ENCODE measurements around the gene FMNL2. TPM values are rescaled to one million over a fixed set of nuclear protein-coding genes. Genes with fewer than 3 reads are reported as not detected.
"Not testable (repeated sequence)": the region's sequence is repeated elsewhere in the genome, so short reads cannot be mapped to it uniquely, and the experiment has no call there.

Gene FMNL2
- total RNA-seq, 2 donors from 2014 or later, result 1.1 to 2.7 TPM

DNA sequence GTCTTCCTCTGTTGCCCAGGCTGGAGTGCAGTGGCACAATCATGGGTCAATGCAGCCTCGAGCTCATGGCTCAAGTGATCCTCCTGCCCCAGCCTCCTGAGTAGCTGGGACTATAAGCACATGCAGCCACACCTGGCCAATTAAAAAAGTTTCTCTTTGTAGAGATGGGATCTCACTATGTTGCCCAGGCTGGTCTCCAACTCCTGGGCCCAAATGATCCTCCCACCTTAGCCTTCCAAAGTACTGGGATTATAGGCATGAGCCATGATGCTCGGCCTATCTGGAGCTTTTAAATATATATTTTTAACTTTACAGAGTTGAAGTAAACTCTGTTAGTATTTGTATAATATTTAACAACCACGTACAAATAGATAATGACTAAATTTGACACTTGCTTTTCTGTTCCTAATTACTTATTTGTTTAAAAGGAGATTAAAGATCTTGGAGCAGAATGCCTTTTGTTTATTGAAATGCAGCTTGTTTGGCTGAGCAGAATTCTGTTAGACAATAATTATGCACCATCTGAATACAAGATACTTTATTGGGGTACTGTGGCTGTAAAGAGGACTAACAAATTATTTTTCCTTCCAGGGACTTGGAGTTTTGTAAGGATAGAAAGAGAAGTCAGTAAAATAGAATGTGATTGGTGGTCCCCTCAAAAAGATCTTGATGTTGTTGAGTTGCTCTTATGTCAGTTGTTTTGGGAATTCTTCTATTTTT, 175.0 kb downstream of the FMNL2 start:
- Mint-ChIP-seq H3K36me3 (ENCODE audit: low read depth) (no peaks in the 10 kb centered on the region), H3K9me3 (no peaks in the 10 kb centered on the region), H3K27me3 (no peaks in the 10 kb centered on the region), H3K27ac (no peak overlapping the region), H3K4me1 (no peaks in the 10 kb centered on the region), H3K4me3 (no peak overlapping the region)
- no peak for ATAC-seq (replicated peaks)

DNA sequence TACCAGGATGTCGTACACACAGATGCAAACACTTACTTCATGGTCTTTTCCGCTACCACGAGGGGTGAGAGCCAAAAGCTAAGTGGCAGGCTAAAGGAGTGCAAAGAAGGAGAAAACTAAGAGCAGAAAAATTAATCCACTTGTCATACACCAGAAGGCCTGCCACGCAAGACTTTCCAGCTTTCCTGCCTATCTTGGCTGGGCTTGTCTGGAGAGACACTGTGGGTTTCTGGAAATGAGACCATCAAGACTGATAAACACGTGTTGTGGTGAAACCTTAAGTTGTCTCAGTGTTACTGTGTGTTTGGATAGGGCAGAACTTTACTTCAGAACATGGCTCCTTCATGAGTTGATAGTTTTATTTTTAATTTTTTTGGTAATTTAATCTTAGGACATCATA, 175.6 kb downstream of the FMNL2 start:
- Mint-ChIP-seq H3K27ac (no peak overlapping the region), H3K4me3 (no peak overlapping the region), H3K4me1 (no peaks in the 10 kb centered on the region), H3K9me3 (no peaks in the 10 kb centered on the region), H3K36me3 (ENCODE audit: low read depth) (no peaks in the 10 kb centered on the region), H3K27me3 (no peaks in the 10 kb centered on the region)
- no peak for ATAC-seq (replicated peaks)

DNA sequence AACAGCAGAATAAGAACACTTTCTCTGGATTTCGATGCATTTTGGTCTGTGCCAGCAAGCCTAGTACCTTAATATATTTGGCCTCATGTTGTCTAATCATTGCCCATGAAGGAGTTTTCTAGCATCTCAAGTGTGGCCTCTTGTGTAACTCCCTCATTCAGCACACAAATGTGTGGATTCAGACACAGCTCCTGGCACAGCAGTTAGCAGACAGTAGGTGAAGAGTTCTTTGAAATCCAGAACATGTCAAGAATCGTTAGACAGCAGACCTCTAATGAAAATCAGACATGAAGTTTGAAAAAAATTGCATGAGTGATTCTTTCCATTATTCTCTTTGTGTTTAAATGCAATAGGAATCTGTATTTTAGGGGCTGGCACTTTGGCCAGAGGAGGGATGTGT, 177.0 kb downstream of the FMNL2 start:
- H3K9me3 Mint-ChIP-seq, result no peaks in the 10 kb centered on the region
- H3K36me3 Mint-ChIP-seq (ENCODE audit: low read depth), result no peaks in the 10 kb centered on the region
- no peaks in the 10 kb centered on the region for H3K27me3 Mint-ChIP-seq
- ATAC-seq (replicated peaks), result no peak
- no peak overlapping the region for H3K27ac Mint-ChIP-seq
- no peaks in the 10 kb centered on the region for H3K4me1 Mint-ChIP-seq
- no peak overlapping the region for H3K4me3 Mint-ChIP-seq

DNA sequence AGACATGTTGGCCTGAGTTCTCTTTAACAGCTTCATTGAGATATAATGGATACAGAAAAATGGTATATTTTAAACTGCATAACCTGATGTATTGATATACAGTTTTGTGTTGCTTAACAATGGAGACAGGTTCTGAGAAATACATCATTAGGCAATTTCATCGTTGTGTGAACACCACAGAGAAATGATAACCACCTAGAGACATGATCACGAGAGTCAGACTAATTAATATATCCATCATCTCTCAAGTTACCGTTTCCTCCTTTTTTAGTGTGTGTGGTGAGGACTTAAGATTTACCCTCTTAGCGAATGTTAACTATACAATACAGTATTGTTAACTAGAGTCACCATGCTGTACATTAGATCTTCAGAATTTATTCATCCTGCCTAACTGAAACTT, 178.1 kb downstream of the FMNL2 start:
- Mint-ChIP-seq H3K27me3 (no peaks in the 10 kb centered on the region), H3K36me3 (ENCODE audit: low read depth) (no peaks in the 10 kb centered on the region), H3K4me1 (no peaks in the 10 kb centered on the region), H3K27ac (no peak overlapping the region), H3K9me3 (no peaks in the 10 kb centered on the region), H3K4me3 (no peak overlapping the region)
- no peak for ATAC-seq (replicated peaks)

- no peak for ATAC-seq (replicated peaks)
- H3K4me3 Mint-ChIP-seq, result no peak overlapping the region
Observed at GRCh38 chr2:152513681-152514080, 178.7 kb downstream of the FMNL2 start.

GRCh38 chr2:152518034-152518433, 183.1 kb downstream of the FMNL2 start:
- H3K4me3 Mint-ChIP-seq, result no peak overlapping the region

More at GRCh38 chr2:152513681-152514080, 178.7 kb downstream of the FMNL2 start:
- Mint-ChIP-seq H3K36me3 (ENCODE audit: low read depth) (no peaks in the 10 kb centered on the region), H3K27me3 (peaks cover 1% of the 10 kb centered on the region), H3K4me1 (no peaks in the 10 kb centered on the region), H3K9me3 (no peaks in the 10 kb centered on the region), H3K27ac (no peak overlapping the region)

DNA sequence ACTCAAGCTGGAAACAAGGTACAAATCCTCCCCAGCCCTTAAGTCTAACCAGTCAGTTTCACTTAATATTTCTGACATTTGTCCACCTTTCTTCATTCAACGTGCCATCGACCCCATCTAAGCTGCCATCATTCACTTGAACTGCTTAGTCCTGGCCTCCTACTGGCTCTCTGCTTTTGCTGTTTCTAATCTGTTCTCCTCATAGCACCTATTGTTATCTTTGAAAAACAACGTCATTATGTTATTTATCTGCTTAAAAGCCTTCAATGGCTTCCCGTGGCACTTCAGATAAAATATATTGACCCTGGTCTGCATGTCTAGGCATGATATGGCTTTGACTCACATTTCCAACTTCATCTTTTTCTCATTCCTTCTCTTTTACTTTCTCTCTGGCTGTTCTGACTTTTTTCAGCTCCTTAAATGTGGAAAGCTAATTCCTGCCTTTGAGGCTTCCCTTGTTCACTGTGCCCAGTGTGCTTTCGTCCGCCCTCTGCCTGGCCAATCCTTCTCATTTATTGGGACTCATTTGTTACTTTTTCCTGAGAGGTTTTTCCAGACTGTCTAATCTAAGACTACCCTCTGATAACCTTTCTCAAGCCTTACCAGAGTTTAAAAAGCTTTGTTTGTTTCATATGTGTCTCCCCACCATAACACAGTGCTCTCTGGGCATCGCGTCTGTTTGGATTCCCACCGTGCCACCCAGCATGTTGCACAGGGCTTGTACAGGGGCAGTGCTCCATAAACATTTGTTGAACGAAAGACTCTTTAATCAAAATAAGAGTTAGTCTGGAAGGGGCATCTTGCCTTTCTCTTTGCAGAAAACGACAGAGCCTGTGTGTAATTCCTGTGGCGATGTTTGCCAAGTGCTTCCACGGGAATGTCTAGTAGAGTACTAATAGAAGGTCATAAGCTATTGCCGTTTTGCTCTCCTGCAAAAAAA, 183.9 kb downstream of the FMNL2 start:
- Mint-ChIP-seq H3K9me3 (no peaks in the 10 kb centered on the region), H3K27ac (no peak overlapping the region), H3K36me3 (ENCODE audit: low read depth) (no peaks in the 10 kb centered on the region), H3K4me1 (no peaks in the 10 kb centered on the region), H3K4me3 (no peak overlapping the region), H3K27me3 (peaks cover 5% of the 10 kb centered on the region)
- ATAC-seq (replicated peaks), result no peak

More at GRCh38 chr2:152518034-152518433, 183.1 kb downstream of the FMNL2 start:
- no peaks in the 10 kb centered on the region for H3K9me3 Mint-ChIP-seq
- no peaks in the 10 kb centered on the region for H3K4me1 Mint-ChIP-seq
- H3K27ac Mint-ChIP-seq, result no peak overlapping the region
- no peaks in the 10 kb centered on the region for H3K36me3 Mint-ChIP-seq (ENCODE audit: low read depth)
- no peak for ATAC-seq (replicated peaks)
- H3K27me3 Mint-ChIP-seq, result peaks cover 5% of the 10 kb centered on the region

DNA sequence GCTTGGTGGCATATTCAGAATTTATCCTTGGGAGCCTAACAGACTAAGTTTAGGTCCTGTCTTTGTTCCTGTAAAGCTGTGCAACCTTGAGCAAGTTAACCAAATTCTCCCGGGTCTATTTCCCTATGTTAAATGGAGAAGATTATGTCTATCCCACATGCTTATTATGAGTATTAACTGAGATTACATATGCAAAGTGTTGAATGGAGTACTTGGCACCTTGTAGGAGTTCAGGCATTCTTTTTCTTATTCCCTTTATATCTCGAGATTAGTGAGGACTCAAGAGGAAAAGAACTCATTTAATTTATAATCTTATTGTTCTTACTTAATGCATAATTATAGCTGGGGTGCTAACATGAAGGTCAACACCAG, 184.6 kb downstream of the FMNL2 start:
- ATAC-seq (replicated peaks), result no peak
- H3K27me3 Mint-ChIP-seq, result peaks cover 5% of the 10 kb centered on the region
- no peaks in the 10 kb centered on the region for H3K4me1 Mint-ChIP-seq
- no peaks in the 10 kb centered on the region for H3K36me3 Mint-ChIP-seq (ENCODE audit: low read depth)
- H3K4me3 Mint-ChIP-seq, result no peak overlapping the region
- no peak overlapping the region for H3K27ac Mint-ChIP-seq
- no peaks in the 10 kb centered on the region for H3K9me3 Mint-ChIP-seq

DNA sequence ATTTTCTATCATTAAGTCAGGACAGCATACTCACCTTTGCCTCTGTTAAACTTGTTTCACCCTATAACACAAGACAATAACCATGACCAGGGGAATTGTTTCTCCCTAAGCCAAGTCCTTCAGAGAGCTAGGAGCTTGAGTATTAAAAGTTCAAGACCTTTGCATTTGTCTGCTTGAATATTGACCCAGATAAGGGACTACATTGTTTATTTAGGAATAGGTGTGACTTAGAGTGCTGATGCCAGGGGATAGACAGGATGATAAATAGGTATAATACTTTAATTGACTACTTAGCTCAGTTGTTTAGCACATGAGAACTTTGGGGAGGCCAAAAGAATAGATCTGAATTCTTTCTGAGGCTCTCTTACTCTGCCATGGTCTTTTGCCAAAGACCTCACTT, 185.8 kb downstream of the FMNL2 start:
- Mint-ChIP-seq H3K9me3 (no peaks in the 10 kb centered on the region), H3K36me3 (ENCODE audit: low read depth) (no peaks in the 10 kb centered on the region), H3K4me3 (no peak overlapping the region), H3K27me3 (peaks cover 5% of the 10 kb centered on the region), H3K27ac (no peak overlapping the region), H3K4me1 (no peaks in the 10 kb centered on the region)
- no peak for ATAC-seq (replicated peaks)

GRCh38 chr2:152522446-152522845, 187.5 kb downstream of the FMNL2 start:
- not testable (repeated sequence) for H3K27me3 Mint-ChIP-seq; H3K9me3 Mint-ChIP-seq; H3K27ac Mint-ChIP-seq; ATAC-seq (replicated peaks); H3K4me1 Mint-ChIP-seq; H3K4me3 Mint-ChIP-seq; H3K36me3 Mint-ChIP-seq (ENCODE audit: low read depth)

DNA sequence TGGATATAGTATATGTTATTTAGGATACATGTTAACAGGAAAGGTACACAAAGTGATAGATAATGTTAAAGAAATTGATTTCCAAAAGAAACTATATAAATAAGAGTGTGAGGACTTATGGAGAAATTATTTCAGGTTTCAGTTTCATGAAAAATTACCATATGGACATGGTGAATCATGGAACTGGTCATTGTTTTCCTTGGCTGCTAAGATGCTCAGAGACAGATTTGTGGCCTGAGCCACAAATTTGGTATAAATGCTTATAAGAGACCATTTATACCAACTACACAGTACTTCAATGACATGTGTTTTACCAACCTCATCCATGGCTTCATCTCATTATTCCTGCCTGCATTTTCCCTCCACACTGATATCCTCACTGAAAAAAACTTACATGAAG, 188.1 kb downstream of the FMNL2 start:
- H3K27me3 Mint-ChIP-seq, result peaks cover 5% of the 10 kb centered on the region
- H3K9me3 Mint-ChIP-seq, result no peaks in the 10 kb centered on the region
- ATAC-seq (replicated peaks), result no peak
- no peaks in the 10 kb centered on the region for H3K36me3 Mint-ChIP-seq (ENCODE audit: low read depth)
- H3K4me3 Mint-ChIP-seq, result no peak overlapping the region
- no peak overlapping the region for H3K27ac Mint-ChIP-seq
- no peaks in the 10 kb centered on the region for H3K4me1 Mint-ChIP-seq

GRCh38 chr2:152525277-152525838, 190.4 kb downstream of the FMNL2 start:
- Mint-ChIP-seq H3K4me3 (no peak overlapping the region), H3K27me3 (no peaks in the 10 kb centered on the region), H3K9me3 (no peaks in the 10 kb centered on the region), H3K4me1 (no peaks in the 10 kb centered on the region), H3K36me3 (ENCODE audit: low read depth) (no peaks in the 10 kb centered on the region), H3K27ac (no peak overlapping the region)
- ATAC-seq (replicated peaks), result no peak

DNA sequence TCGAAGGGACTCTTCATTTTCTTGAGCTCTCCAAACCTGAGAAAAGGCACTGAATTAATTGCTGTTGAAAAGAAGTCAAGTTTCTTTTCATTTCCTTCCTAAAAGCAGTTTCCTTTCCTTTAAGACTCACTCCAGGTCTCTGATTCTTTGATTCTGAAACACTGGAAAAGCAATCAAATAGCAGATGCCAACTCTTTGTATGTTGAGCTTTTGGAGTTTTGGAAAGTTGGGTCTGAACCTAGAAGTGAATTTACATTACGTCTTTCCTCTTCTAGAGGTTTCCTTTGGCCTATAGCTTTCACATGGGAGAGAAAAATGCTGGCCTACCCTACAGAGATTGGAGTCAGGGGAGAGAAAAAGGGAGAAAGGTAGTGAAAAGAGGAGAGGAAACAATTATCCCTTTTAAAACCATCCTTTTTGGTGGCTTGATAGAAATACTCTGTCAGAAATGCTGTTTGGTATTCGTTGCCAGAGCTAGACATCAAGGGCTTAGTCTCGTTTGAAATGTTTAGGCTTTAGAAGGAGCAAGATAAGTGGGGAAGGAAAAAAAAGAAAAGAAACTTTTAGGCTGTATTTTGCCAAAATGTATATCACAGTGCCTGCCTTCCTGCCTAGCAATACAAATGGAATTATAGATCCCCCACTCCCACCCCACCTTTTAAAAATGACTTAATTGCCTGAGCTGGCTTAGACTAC, 194.6 kb downstream of the FMNL2 start:
- peaks cover 4% of the 10 kb centered on the region for H3K27me3 Mint-ChIP-seq
- no peaks in the 10 kb centered on the region for H3K9me3 Mint-ChIP-seq
- no peak for ATAC-seq (replicated peaks)
- H3K4me1 Mint-ChIP-seq, result no peaks in the 10 kb centered on the region
- no peak overlapping the region for H3K27ac Mint-ChIP-seq
- H3K36me3 Mint-ChIP-seq (ENCODE audit: low read depth), result no peaks in the 10 kb centered on the region
- no peak overlapping the region for H3K4me3 Mint-ChIP-seq

DNA sequence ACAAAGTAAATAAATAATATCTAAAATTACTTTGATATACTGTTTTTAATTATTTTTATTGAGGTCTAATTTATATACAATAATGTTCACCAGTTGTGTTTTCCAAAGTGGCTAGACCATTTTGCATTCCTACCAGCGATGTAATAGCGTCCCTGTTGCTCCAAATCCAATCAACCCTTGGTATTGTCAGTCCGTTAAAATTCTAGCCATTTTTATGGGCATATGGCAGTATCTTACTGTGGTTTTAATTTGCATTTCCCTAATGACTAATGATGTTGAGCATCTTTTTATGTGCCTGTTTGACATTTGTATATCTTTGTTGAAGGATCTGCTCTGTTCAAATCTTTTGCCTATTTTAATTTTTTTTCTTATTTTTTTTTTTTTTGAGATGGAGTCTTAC, 197.3 kb downstream of the FMNL2 start:
- no peak for ATAC-seq (replicated peaks)
- Mint-ChIP-seq H3K4me1 (no peaks in the 10 kb centered on the region), H3K9me3 (no peaks in the 10 kb centered on the region), H3K4me3 (no peak overlapping the region), H3K27me3 (peaks cover 12% of the 10 kb centered on the region), H3K27ac (no peak overlapping the region), H3K36me3 (ENCODE audit: low read depth) (no peaks in the 10 kb centered on the region)
